Gastroesophageal sphincter (tissue), 4 donors: ENCODE data around the gene MYO6. TPM values are rescaled to one million over a fixed set of nuclear protein-coding genes. Genes with fewer than 3 reads are reported as not detected.

ENCODE experiments used
- ATAC-seq: fragments of 150-250 bp; one replicate; pipeline ENCODE4 v1.9.1; 2016; ENCODE audit warnings: mild to moderate bottlenecking, moderate library complexity
- H3K27ac ChIP-seq, 4 donors: fragments of 200-600 bp; sonication (generic) in 3 of 4; 1 replicate in 3 of 4; 2 replicates in 1 of 4; pipeline ENCODE4 v1.5.1; 2016 to 2019
- H3K27me3 ChIP-seq: fragments of 200-600 bp; sonication (generic); one replicate; pipeline ENCODE4 v1.5.1; 2019
- H3K36me3 ChIP-seq, 2 donors: fragments of 200-600 bp; sonication (generic); one replicate each; pipeline ENCODE4 v1.5.1; 2019; ENCODE audit warnings: control low read depth in 1 of 2
- H3K4me1 ChIP-seq, 3 donors: fragments of 200-600 bp; sonication (generic); 1 replicate in 2 of 3; 2 replicates in 1 of 3; pipeline ENCODE4 v1.5.1; 2016 to 2019; ENCODE audit warnings: control low read depth in 2 of 3
- H3K4me3 ChIP-seq, 2 donors: fragments of 200-600 bp; sonication (generic); one replicate each; pipeline ENCODE4 v1.5.1; 2019; ENCODE audit warnings: mild to moderate bottlenecking in 1 of 2, moderate library complexity in 1 of 2
- H3K9me3 ChIP-seq, 3 donors: fragments of 200-600 bp; sonication (generic); one replicate each; pipeline ENCODE4 v1.5.1; 2017 to 2019; ENCODE audit warnings: control low read depth in 2 of 3
- EP300 ChIP-seq: sonication (generic); formaldehyde crosslinking; IDR thresholded peaks from one replicate; pipeline ENCODE4 v1.6.1; 2017; ENCODE audit warnings: antibody characterized with exemption, mild to moderate bottlenecking
- POLR2A ChIP-seq, 2 donors: fragments of 450-650 bp; IDR thresholded peaks; one replicate each; pipeline ENCODE4 v1.6.1; 2017; ENCODE audit warnings: antibody characterized with exemption in 2 of 2, mild to moderate bottlenecking in 2 of 2, moderate library complexity in 1 of 2
- POLR2AphosphoS5 ChIP-seq: sonication (generic); formaldehyde crosslinking; IDR thresholded peaks from one replicate; pipeline ENCODE4 v1.6.1; 2017; ENCODE audit warnings: antibody characterized with exemption
- WGBS, 2 donors: methylation state at CpG; one replicate each; pipeline ENCODE4 v1.1.5; 2018; ENCODE audit warnings: low coverage in 1 of 2; 5-methylcytosine and 5-hydroxymethylcytosine counted together
- total RNA-seq, 4 donors: library from RNA; depleted of rRNA; stranded (reverse); fragments of >200 nt; gene quantifications; one replicate each; pipeline ENCODE4 v1.1.0, GENCODE V29; 2016
- TF ChIP-seq, protein P1 (sequence below), 4 experiments: fragments of 200-600 bp in 2 of 4; fragments of 450-650 bp in 2 of 4; sonication (generic) in 1 of 4; IDR thresholded peaks; one replicate each; pipeline ENCODE4 v1.5.1; 2017 to 2019; ENCODE audit warnings: antibody characterized with exemption in 4 of 4, mild to moderate bottlenecking in 2 of 4, moderate library complexity in 2 of 4

MYO6 gene
- total RNA-seq, 4 donors from 2014 or later: 11.0 to 17.4 (median 12.5) TPM

DNA sequence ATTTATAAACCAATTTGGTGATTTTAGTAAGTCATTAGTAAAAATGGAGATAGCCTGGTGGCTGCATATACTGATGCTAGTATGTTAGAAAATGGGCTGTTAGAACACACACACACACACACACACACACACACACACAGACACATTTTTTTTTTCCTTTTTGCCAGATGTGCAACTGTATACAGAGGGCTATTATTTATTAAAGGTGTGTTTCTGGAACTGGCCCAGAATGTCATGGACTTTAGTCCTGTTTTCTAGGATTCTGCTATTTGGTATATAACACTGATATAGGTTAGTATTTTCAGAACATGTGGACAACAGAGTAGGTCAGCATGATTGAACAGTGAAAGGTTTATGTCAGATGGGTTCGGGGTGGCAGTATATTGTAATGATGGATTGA, 12.4 kb downstream of the MYO6 start:
- Histone ChIP-seq H3K36me3 (no peaks in the 10 kb centered on the region), H3K4me1 (no peaks in the 10 kb centered on the region), H3K4me3 (no peak overlapping the region), H3K27me3 (no peaks in the 10 kb centered on the region), H3K27ac (no peak overlapping the region), H3K9me3 (no peaks in the 10 kb centered on the region)
- WGBS, 2 donors: 100% methylated on average over 1 of the region's 1 CpG
- TF ChIP-seq, protein P1, sequence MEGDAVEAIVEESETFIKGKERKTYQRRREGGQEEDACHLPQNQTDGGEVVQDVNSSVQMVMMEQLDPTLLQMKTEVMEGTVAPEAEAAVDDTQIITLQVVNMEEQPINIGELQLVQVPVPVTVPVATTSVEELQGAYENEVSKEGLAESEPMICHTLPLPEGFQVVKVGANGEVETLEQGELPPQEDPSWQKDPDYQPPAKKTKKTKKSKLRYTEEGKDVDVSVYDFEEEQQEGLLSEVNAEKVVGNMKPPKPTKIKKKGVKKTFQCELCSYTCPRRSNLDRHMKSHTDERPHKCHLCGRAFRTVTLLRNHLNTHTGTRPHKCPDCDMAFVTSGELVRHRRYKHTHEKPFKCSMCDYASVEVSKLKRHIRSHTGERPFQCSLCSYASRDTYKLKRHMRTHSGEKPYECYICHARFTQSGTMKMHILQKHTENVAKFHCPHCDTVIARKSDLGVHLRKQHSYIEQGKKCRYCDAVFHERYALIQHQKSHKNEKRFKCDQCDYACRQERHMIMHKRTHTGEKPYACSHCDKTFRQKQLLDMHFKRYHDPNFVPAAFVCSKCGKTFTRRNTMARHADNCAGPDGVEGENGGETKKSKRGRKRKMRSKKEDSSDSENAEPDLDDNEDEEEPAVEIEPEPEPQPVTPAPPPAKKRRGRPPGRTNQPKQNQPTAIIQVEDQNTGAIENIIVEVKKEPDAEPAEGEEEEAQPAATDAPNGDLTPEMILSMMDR (IDR thresholded peaks at IDR 0.05): no peak
- TF ChIP-seq POLR2AphosphoS5: no peak
- no peak for TF ChIP-seq EP300
- no peak for TF ChIP-seq POLR2A (IDR thresholded peaks at IDR 0.05)
- no peak for ATAC-seq

DNA sequence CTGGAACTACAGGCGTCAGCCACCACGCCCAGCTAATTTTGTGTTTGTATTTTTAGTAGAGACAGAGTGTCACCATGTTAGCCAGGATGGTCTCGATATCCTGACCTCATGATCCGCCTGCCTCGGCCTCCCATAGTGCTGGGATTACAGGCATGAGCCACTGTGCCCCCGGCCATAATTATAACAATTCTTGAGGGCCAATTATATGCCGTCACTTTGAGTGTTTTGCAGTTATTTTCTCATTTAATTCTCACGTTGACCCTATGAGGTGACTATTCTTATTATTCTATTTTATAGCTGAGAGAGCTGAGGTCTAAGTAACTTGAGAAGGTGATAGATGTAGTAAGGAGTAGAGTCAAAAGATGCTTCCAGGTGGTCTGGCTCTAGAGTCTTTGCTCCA, 13.0 kb downstream of the MYO6 start:
- no peak for TF ChIP-seq POLR2A (IDR thresholded peaks at IDR 0.05)
- no peaks in the 10 kb centered on the region for H3K27me3 ChIP-seq

DNA sequence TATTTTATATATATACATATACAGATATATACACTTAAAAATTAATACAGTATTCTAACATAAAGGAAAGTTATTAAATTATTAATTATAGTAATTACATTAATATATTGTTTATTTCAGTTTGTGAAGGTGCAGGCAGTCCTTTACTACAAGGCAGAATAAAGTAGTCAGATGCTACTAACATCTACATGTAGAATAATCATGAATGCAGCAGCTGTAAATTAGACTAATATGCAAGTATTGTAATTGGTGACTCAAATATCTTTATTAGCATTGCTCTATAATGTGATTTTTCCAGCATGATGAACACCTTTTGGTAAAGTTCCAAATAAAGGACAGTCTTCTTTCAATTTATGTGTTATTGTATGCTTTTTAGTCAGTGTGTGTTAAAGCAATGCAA, 17.3 kb downstream of the MYO6 start:
- ATAC-seq: no peak
- no peak overlapping the region for H3K4me3 ChIP-seq
- no peaks in the 10 kb centered on the region for H3K9me3 ChIP-seq
- no peak for TF ChIP-seq EP300
- TF ChIP-seq, protein P1 (IDR thresholded peaks at IDR 0.05): no peak
- no peaks in the 10 kb centered on the region for H3K27me3 ChIP-seq
- no peak overlapping the region for H3K27ac ChIP-seq
- no peaks in the 10 kb centered on the region for H3K36me3 ChIP-seq
- H3K4me1 ChIP-seq: no peaks in the 10 kb centered on the region

More for the DNA sequence above, 13.0 kb downstream of the MYO6 start:
- 96 to 100% methylated on average over 5 of the region's 8 CpGs for WGBS, 2 donors
- Histone ChIP-seq H3K4me3 (no peak overlapping the region), H3K9me3 (no peaks in the 10 kb centered on the region), H3K27ac (no peak overlapping the region), H3K36me3 (no peaks in the 10 kb centered on the region), H3K4me1 (no peaks in the 10 kb centered on the region)
- no peak for ATAC-seq

DNA sequence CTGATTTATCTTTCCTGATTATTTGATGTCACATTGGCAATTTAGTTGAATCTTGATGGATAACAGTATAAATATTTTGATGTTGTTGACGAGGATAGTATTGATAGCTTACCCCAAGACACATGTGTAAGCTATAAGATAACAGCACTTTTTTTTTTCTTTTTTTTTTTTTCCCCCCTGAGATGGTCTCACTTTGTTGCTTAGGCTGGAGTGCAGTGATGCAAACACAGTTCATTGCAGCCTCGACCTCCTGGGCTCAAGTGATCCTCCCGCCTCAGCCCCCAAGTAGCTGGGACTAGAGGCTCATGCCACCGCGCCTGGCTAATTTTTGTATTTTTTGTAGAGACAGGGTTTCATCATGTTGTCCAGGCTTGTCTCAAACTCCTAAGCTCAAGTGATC, 21.8 kb downstream of the MYO6 start:
- Histone ChIP-seq H3K27ac (no peak overlapping the region), H3K9me3 (no peaks in the 10 kb centered on the region), H3K27me3 (no peaks in the 10 kb centered on the region), H3K4me3 (no peak overlapping the region), H3K4me1 (peaks cover 0 to 4% (median 0%) of the 10 kb centered on the region in 3 donors), H3K36me3 (no peaks in the 10 kb centered on the region)
- WGBS, 2 donors: 88 to 100% methylated on average over 1 to 4 of the region's 5 CpGs
- TF ChIP-seq POLR2A (IDR thresholded peaks at IDR 0.05): no peak
- TF ChIP-seq, protein P1 (IDR thresholded peaks at IDR 0.05): no peak
- TF ChIP-seq EP300: no peak
- no peak for TF ChIP-seq POLR2AphosphoS5
- ATAC-seq: no peak

DNA sequence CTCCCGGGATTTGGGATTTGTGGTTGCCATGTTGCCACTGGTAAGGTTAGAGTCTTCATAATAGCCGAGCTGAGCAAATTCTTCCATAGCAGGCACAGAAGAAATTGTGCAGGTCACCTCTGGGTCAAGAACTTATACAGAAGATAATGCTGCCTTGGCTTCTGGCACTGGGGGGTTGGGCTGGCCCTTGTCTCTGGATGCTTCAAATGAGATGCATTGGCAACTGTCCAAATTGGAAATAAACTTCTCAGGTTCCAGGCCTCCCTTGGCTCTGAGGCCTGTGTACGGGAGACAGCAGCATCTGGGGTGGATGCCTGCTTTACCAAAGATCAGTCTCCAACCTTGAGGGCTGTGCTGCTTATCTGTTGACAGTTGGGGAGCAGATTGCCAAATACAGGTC, 26.2 kb downstream of the MYO6 start:
- Histone ChIP-seq H3K27me3 (no peaks in the 10 kb centered on the region), H3K4me1 (peaks cover 0 to 4% (median 0%) of the 10 kb centered on the region in 3 donors), H3K36me3 (no peaks in the 10 kb centered on the region), H3K27ac (no peak overlapping the region), H3K9me3 (no peaks in the 10 kb centered on the region), H3K4me3 (no peak overlapping the region)
- ATAC-seq: no peak
- 72% methylated on average over 3 of the region's 3 CpGs; no CpG with 5 or more reads in 1 of the 2 donors for WGBS, 2 donors
- TF ChIP-seq POLR2AphosphoS5: no peak
- TF ChIP-seq, protein P1 (IDR thresholded peaks at IDR 0.05): no peak
- no peak for TF ChIP-seq POLR2A (IDR thresholded peaks at IDR 0.05)
- TF ChIP-seq EP300: no peak
